Large intestine (tissue), 3 donors: ENCODE measurements around the gene HOXA1. TPM values are rescaled to one million over a fixed set of nuclear protein-coding genes. Genes with fewer than 3 reads are reported as not detected.

Experiments used
- DNase-seq, 2 donors: peaks; one replicate each; pipeline versions ENCODE4 v3.0.0 to v3.0.0-alpha.2; 2013
- H3K27ac ChIP-seq: one replicate; pipeline ENCODE4 v1.5.1; 2013; ENCODE audit warnings: low read length
- H3K27me3 ChIP-seq: 2 replicates; pipeline ENCODE4 v1.6.1; 2013; ENCODE audit warnings: low read length; ENCODE audit not compliant: control insufficient read depth, insufficient read depth
- H3K36me3 ChIP-seq: 2 replicates; pipeline ENCODE4 v1.6.1; 2013; ENCODE audit warnings: low read length; ENCODE audit not compliant: control insufficient read depth, insufficient read depth
- H3K4me1 ChIP-seq: one replicate; pipeline ENCODE4 v1.6.1; 2013; ENCODE audit warnings: low read length; ENCODE audit not compliant: control insufficient read depth, insufficient read depth
- H3K4me3 ChIP-seq: one replicate; pipeline ENCODE4 v1.5.1; 2013; ENCODE audit warnings: low read length
- H3K9me3 ChIP-seq: one replicate; pipeline ENCODE4 v1.6.1; 2013; ENCODE audit warnings: mild to moderate bottlenecking, low read depth, low read length, moderate library complexity; ENCODE audit not compliant: control insufficient read depth
- WGBS: methylation state at CpG from one replicate; pipeline ENCODE4 v1.1.5; 2013; ENCODE audit warnings: low lambda C conversion rate; ENCODE audit not compliant: insufficient coverage; 5-methylcytosine and 5-hydroxymethylcytosine counted together
- polyA plus RNA-seq: library from polyadenylated mRNA; unstranded; fragments of 120-200 nt; gene quantifications from one replicate; pipeline ENCODE4 v1.2.1, GENCODE V29; 2013

The HOXA1 gene
- polyA plus RNA-seq, 1 donor: 1.5 TPM

- H3K4me1 ChIP-seq: peaks cover 25% of the 10 kb centered on the region
- peaks cover 3% of the 10 kb centered on the region for H3K27me3 ChIP-seq
- H3K27ac ChIP-seq: peak overlapping the region; percentile 81
- 20% methylated on average over 1 of the region's 66 CpGs for WGBS
- peak; percentile 73 to 74 for DNase-seq
- H3K36me3 ChIP-seq: peaks cover 25% of the 10 kb centered on the region
- H3K9me3 ChIP-seq: peaks cover 10% of the 10 kb centered on the region
- H3K4me3 ChIP-seq: peak overlapping the region; percentile 19
Measured at GRCh38 chr7:27110186-27111031, 14.6 kb upstream of the HOXA1 start.

GRCh38 chr7:27109466-27110185 is 13.8 kb upstream of the HOXA1 start:
- H3K4me3 ChIP-seq: no peak overlapping the region
- no peak for DNase-seq
- peaks cover 10% of the 10 kb centered on the region for H3K9me3 ChIP-seq
- no CpG with 5 or more reads among the region's 4 CpGs for WGBS
- H3K27me3 ChIP-seq: peaks cover 3% of the 10 kb centered on the region
- peaks cover 20% of the 10 kb centered on the region for H3K4me1 ChIP-seq
- H3K36me3 ChIP-seq: peaks cover 27% of the 10 kb centered on the region
- H3K27ac ChIP-seq: peak overlapping the region; percentile 80

- no CpG with 5 or more reads among the region's 41 CpGs for WGBS
- H3K4me1 ChIP-seq: peaks cover 15% of the 10 kb centered on the region
- peaks cover 10% of the 10 kb centered on the region for H3K9me3 ChIP-seq
- H3K36me3 ChIP-seq: peaks cover 27% of the 10 kb centered on the region
- peaks cover 6% of the 10 kb centered on the region for H3K27me3 ChIP-seq
- peak overlapping the region; percentile 80 for H3K27ac ChIP-seq
- no peak overlapping the region for H3K4me3 ChIP-seq
- DNase-seq: peak in 1 of 2 donors; percentile 60
Measured at GRCh38 chr7:27108390-27109127, 12.8 kb upstream of the HOXA1 start.

GRCh38 chr7:27107391-27108381 is 11.9 kb upstream of the HOXA1 start:
- Histone ChIP-seq H3K27ac (peak overlapping the region; percentile 80), H3K9me3 (peaks cover 10% of the 10 kb centered on the region), H3K4me1 (peaks cover 12% of the 10 kb centered on the region), H3K36me3 (peaks cover 27% of the 10 kb centered on the region), H3K27me3 (peaks cover 12% of the 10 kb centered on the region), H3K4me3 (peak overlapping the region; percentile 5)
- WGBS: 66% methylated on average over 11 of the region's 47 CpGs
- DNase-seq: peak in 1 of 2 donors; percentile 26

GRCh38 chr7:27106901-27107240 is 11.1 kb upstream of the HOXA1 start:
- Histone ChIP-seq H3K27me3 (peaks cover 17% of the 10 kb centered on the region), H3K9me3 (peaks cover 10% of the 10 kb centered on the region), H3K27ac (peak overlapping the region; percentile 80), H3K36me3 (peaks cover 27% of the 10 kb centered on the region), H3K4me3 (peak overlapping the region; percentile 3), H3K4me1 (peaks cover 14% of the 10 kb centered on the region)
- DNase-seq: no peak
- WGBS: 66% methylated on average over 5 of the region's 14 CpGs

- Histone ChIP-seq H3K36me3 (peaks cover 27% of the 10 kb centered on the region), H3K4me1 (peaks cover 14% of the 10 kb centered on the region), H3K27ac (peak overlapping the region; percentile 80), H3K27me3 (peaks cover 23% of the 10 kb centered on the region), H3K9me3 (peaks cover 10% of the 10 kb centered on the region), H3K4me3 (peak overlapping the region; percentile 3)
- no CpG with 5 or more reads among the region's 44 CpGs for WGBS
- DNase-seq: no peak
Measured at GRCh38 chr7:27106181-27106900, 10.5 kb upstream of the HOXA1 start.

GRCh38 chr7:27105301-27106031 is 9.7 kb upstream of the HOXA1 start:
- H3K4me1 ChIP-seq: peaks cover 10% of the 10 kb centered on the region
- H3K4me3 ChIP-seq: no peak overlapping the region
- H3K27me3 ChIP-seq: peaks cover 29% of the 10 kb centered on the region
- WGBS: 100% methylated on average over 1 of the region's 13 CpGs
- DNase-seq: no peak
- H3K9me3 ChIP-seq: peaks cover 9% of the 10 kb centered on the region
- peaks cover 34% of the 10 kb centered on the region for H3K36me3 ChIP-seq
- peak overlapping the region; percentile 80 for H3K27ac ChIP-seq

- Histone ChIP-seq H3K4me3 (no peak overlapping the region), H3K27ac (peak overlapping the region; percentile 80), H3K36me3 (peaks cover 29% of the 10 kb centered on the region), H3K4me1 (peaks cover 8% of the 10 kb centered on the region), H3K27me3 (peaks cover 29% of the 10 kb centered on the region), H3K9me3 (peaks cover 6% of the 10 kb centered on the region)
- peak in 1 of 2 donors; percentile 33 for DNase-seq
- 90% methylated on average over 2 of the region's 13 CpGs for WGBS
Measured at GRCh38 chr7:27104341-27105058, 8.7 kb upstream of the HOXA1 start.
